ENCODE data around the gene FIGN. TPM values are rescaled to one million over a fixed set of nuclear protein-coding genes. Genes with fewer than 3 reads are reported as not detected.

FIGN gene
- polyA plus RNA-seq, 1 experiment = 2.4 TPM

GRCh38 chr2:163563336-163563735 lies 172.5 kb downstream of the FIGN start:
- Histone ChIP-seq H3K36me3 (ENCODE audit: control insufficient read depth, insufficient read depth, low read length) (no peaks in the 10 kb centered on the region), H3K4me3 (ENCODE audit: low read depth, low read length) (no peak overlapping the region), H3K27me3 (ENCODE audit: control insufficient read depth, insufficient read depth, low read length) (no peaks in the 10 kb centered on the region)
- ChIA-PET POLR2A (no interaction called here), CTCF (no interaction called here)
- no peak for TF ChIP-seq CTCF (IDR thresholded peaks at IDR 0.05; ENCODE audit: insufficient read depth, low read depth, low read length)
- DNase-seq (ENCODE audit: low read depth) = no peak

GRCh38 chr2:163558251-163559021 lies 177.4 kb downstream of the FIGN start:
- no peak for TF ChIP-seq CTCF (IDR thresholded peaks at IDR 0.05; ENCODE audit: insufficient read depth, low read depth, low read length)
- H3K27me3 ChIP-seq (ENCODE audit: control insufficient read depth, insufficient read depth, low read length) = no peaks in the 10 kb centered on the region
- no peak for DNase-seq (ENCODE audit: low read depth)
- ChIA-PET POLR2A (no interaction called here), CTCF (interaction anchor here (0.9 to 1.7 kb wide), 2 partner anchors 13 to 70 kb away, joined by 3 read pairs; no protein-coding TSS in a partner anchor)
- H3K4me3 ChIP-seq (ENCODE audit: low read depth, low read length) = no peak overlapping the region
- H3K36me3 ChIP-seq (ENCODE audit: control insufficient read depth, insufficient read depth, low read length) = no peaks in the 10 kb centered on the region

GRCh38 chr2:163556511-163556910 lies 179.3 kb downstream of the FIGN start:
- Histone ChIP-seq H3K36me3 (ENCODE audit: control insufficient read depth, insufficient read depth, low read length) (no peaks in the 10 kb centered on the region), H3K27me3 (ENCODE audit: control insufficient read depth, insufficient read depth, low read length) (no peaks in the 10 kb centered on the region), H3K4me3 (ENCODE audit: low read depth, low read length) (no peak overlapping the region)
- peak; percentile 49 for DNase-seq (ENCODE audit: low read depth)
- no peak for TF ChIP-seq CTCF (IDR thresholded peaks at IDR 0.05; ENCODE audit: insufficient read depth, low read depth, low read length)
- ChIA-PET CTCF (no interaction called here), POLR2A (no interaction called here)

GRCh38 chr2:163554864-163555263 lies 180.9 kb downstream of the FIGN start:
- Histone ChIP-seq H3K4me3 (ENCODE audit: low read depth, low read length) (no peak overlapping the region), H3K27me3 (ENCODE audit: control insufficient read depth, insufficient read depth, low read length) (no peaks in the 10 kb centered on the region), H3K36me3 (ENCODE audit: control insufficient read depth, insufficient read depth, low read length) (no peaks in the 10 kb centered on the region)
- no peak for TF ChIP-seq CTCF (IDR thresholded peaks at IDR 0.05; ENCODE audit: insufficient read depth, low read depth, low read length)
- CTCF ChIA-PET = no interaction called here
- DNase-seq (ENCODE audit: low read depth) = no peak
- POLR2A ChIA-PET = no interaction called here

- no peaks in the 10 kb centered on the region for H3K36me3 ChIP-seq (ENCODE audit: control insufficient read depth, insufficient read depth, low read length)
- POLR2A ChIA-PET = no interaction called here
- no peak for TF ChIP-seq CTCF (IDR thresholded peaks at IDR 0.05; ENCODE audit: insufficient read depth, low read depth, low read length)
- CTCF ChIA-PET = interaction anchor here (0.6 kb wide), 1 partner anchor 1172 kb away, joined by 4 read pairs; no protein-coding TSS in a partner anchor
- H3K27me3 ChIP-seq (ENCODE audit: control insufficient read depth, insufficient read depth, low read length) = no peaks in the 10 kb centered on the region
- H3K4me3 ChIP-seq (ENCODE audit: low read depth, low read length) = no peak overlapping the region
- DNase-seq (ENCODE audit: low read depth) = peak; percentile 28
Observed at GRCh38 chr2:163553601-163554000, 182.2 kb downstream of the FIGN start.

All from BJ (cell line).